Measurements from ENCODE around the gene PSAP.
"Not testable (repeated sequence)": the region's sequence is repeated elsewhere in the genome, so short reads cannot be mapped to it uniquely, and the experiment has no call there.

Gene PSAP

GRCh38 chr10:71873582-71874211, 22.6 kb upstream of the PSAP start:
- no peak for DNase-seq (ENCODE audit: low spot score)

- not testable (repeated sequence) for DNase-seq (ENCODE audit: low spot score)
These were observed 18.6 kb upstream of the PSAP start for GRCh38 chr10:71869601-71870000.

- DNase-seq (ENCODE audit: low spot score) = peak; percentile 68
These were observed 17.2 kb upstream of the PSAP start for GRCh38 chr10:71868192-71868697.

GRCh38 chr10:71865561-71866041, 14.6 kb upstream of the PSAP start:
- DNase-seq (ENCODE audit: low spot score) = no peak

- no peak for DNase-seq (ENCODE audit: low spot score)
These were observed 13.9 kb upstream of the PSAP start for GRCh38 chr10:71864911-71865361.

GRCh38 chr10:71863203-71863602, 12.2 kb upstream of the PSAP start:
- no peak for DNase-seq (ENCODE audit: low spot score)

GRCh38 chr10:71860243-71861029, 9.4 kb upstream of the PSAP start:
- peak; percentile 94 for DNase-seq (ENCODE audit: low spot score)

- no peak for DNase-seq (ENCODE audit: low spot score)
These were observed 7.2 kb upstream of the PSAP start for GRCh38 chr10:71857934-71858890.

- DNase-seq (ENCODE audit: low spot score) = no peak
These were observed 5.6 kb upstream of the PSAP start for GRCh38 chr10:71856619-71857018.

GRCh38 chr10:71854031-71854430, 3.0 kb upstream of the PSAP start:
- DNase-seq (ENCODE audit: low spot score) = no peak

GRCh38 chr10:71852355-71852937, 1.4 kb upstream of the PSAP start:
- DNase-seq (ENCODE audit: low spot score) = no peak

- not testable (repeated sequence) for DNase-seq (ENCODE audit: low spot score)
These were observed 529 bp upstream of the PSAP start for GRCh38 chr10:71851465-71852095.

GRCh38 chr10:71850021-71850742, 869 bp downstream of the PSAP start:
- no peak for DNase-seq (ENCODE audit: low spot score)

GRCh38 chr10:71849461-71849908, 1.6 kb downstream of the PSAP start:
- DNase-seq (ENCODE audit: low spot score) = no peak

- no peak for DNase-seq (ENCODE audit: low spot score)
These were observed 2.5 kb downstream of the PSAP start for GRCh38 chr10:71848325-71849275.

- no peak for DNase-seq (ENCODE audit: low spot score)
These were observed 3.6 kb downstream of the PSAP start for GRCh38 chr10:71847418-71847817.

- no peak for DNase-seq (ENCODE audit: low spot score)
These were observed 4.2 kb downstream of the PSAP start for GRCh38 chr10:71846816-71847215.

GRCh38 chr10:71845410-71846405, 5.3 kb downstream of the PSAP start:
- no peak for DNase-seq (ENCODE audit: low spot score)
